Measurements from ENCODE around the gene GNB1L. TPM values are rescaled to one million over a fixed set of nuclear protein-coding genes. Genes with fewer than 3 reads are reported as not detected.

The GNB1L gene
- polyA plus RNA-seq, 3 donors, result 3.4 to 6.0 (median 4.8) TPM

DNA sequence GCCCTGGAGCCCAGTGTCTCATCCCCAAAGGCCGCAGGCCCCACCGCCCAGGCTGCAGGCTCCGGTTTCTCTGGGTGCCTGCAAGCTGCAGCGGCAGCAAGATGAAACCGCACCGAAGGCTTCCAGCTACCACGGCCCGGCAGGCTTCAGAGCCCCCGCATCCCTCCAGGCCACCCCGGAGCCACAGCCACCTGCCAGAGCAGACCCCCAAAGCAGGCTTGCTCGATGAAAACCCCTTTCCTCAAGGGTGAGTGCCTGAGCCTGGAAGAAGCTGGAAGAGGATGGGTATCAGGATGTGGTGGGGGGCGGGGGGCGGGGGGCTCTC is 24.5 kb upstream of the GNB1L start:
- Histone ChIP-seq H3K4me1 (ENCODE audit: control insufficient read depth in 1 of 2, insufficient read depth in 2 of 2, low read length in 2 of 2) (no peaks in the 10 kb centered on the region), H3K27me3 (ENCODE audit: control insufficient read depth in 2 of 2, insufficient read depth in 2 of 2, low read length in 2 of 2) (no peaks in the 10 kb centered on the region), H3K27ac (ENCODE audit: low read depth in 1 of 2, low read length in 2 of 2) (no peak overlapping the region), H3K9ac (ENCODE audit: insufficient read depth, low read length, poor library complexity, severe bottlenecking) (no peak overlapping the region), H4K20me1 (ENCODE audit: insufficient read depth, low read length) (no peaks in the 10 kb centered on the region), H3K4me3 (replicated peaks in 1 of 3; ENCODE audit: low read depth in 2 of 3, low read length in 3 of 3) (no peak overlapping the region), H3K4me2 (replicated peaks; ENCODE audit: extremely low read depth, low read length, poor library complexity, severe bottlenecking) (no peak overlapping the region), H3K36me3 (replicated peaks in 1 of 2; ENCODE audit: control insufficient read depth in 1 of 2, insufficient read depth in 2 of 2, low read length in 2 of 2) (peaks cover 37 to 73% of the 10 kb centered on the region in 2 donors), H2AFZ (ENCODE audit: insufficient read depth, low read depth, low read length, poor library complexity, severe bottlenecking) (no peak overlapping the region), H3K9me3 (replicated peaks in 1 of 2; ENCODE audit: control insufficient read depth in 1 of 2, insufficient read depth in 1 of 2, low read length in 2 of 2) (no peaks in the 10 kb centered on the region), H3K79me2 (ENCODE audit: insufficient read depth, low read length) (no peaks in the 10 kb centered on the region)
- TF ChIP-seq, protein P1, sequence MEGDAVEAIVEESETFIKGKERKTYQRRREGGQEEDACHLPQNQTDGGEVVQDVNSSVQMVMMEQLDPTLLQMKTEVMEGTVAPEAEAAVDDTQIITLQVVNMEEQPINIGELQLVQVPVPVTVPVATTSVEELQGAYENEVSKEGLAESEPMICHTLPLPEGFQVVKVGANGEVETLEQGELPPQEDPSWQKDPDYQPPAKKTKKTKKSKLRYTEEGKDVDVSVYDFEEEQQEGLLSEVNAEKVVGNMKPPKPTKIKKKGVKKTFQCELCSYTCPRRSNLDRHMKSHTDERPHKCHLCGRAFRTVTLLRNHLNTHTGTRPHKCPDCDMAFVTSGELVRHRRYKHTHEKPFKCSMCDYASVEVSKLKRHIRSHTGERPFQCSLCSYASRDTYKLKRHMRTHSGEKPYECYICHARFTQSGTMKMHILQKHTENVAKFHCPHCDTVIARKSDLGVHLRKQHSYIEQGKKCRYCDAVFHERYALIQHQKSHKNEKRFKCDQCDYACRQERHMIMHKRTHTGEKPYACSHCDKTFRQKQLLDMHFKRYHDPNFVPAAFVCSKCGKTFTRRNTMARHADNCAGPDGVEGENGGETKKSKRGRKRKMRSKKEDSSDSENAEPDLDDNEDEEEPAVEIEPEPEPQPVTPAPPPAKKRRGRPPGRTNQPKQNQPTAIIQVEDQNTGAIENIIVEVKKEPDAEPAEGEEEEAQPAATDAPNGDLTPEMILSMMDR (IDR thresholded peaks at IDR 0.05), result no peak
- Mint-ChIP-seq H3K4me3 (no peak overlapping the region), H3K4me1 (no peaks in the 10 kb centered on the region), H3K27me3 (ENCODE audit: low read depth in 3 of 3) (no peaks in the 10 kb centered on the region), H3K27ac (no peak overlapping the region), H3K9me3 (no peaks in the 10 kb centered on the region), H3K36me3 (peaks cover 19 to 65% of the 10 kb centered on the region in 2 donors)
- intact Hi-C loops (cut with micrococcal nuclease), result no loop called here
- no peak for DNase-seq
- WGBS (ENCODE audit: insufficient coverage), result 97% methylated on average over 8 of the region's 13 CpGs

- Mint-ChIP-seq H3K9me3 (no peaks in the 10 kb centered on the region), H3K27ac (no peak overlapping the region), H3K4me1 (no peaks in the 10 kb centered on the region), H3K4me3 (no peak overlapping the region), H3K36me3 (peaks cover 19 to 63% of the 10 kb centered on the region in 2 donors), H3K27me3 (ENCODE audit: low read depth in 3 of 3) (no peaks in the 10 kb centered on the region)
- TF ChIP-seq, protein P1 (IDR thresholded peaks at IDR 0.05), result no peak
- no peaks in the 10 kb centered on the region for H3K9me3 ChIP-seq (replicated peaks in 1 of 2; ENCODE audit: control insufficient read depth in 1 of 2, insufficient read depth in 1 of 2, low read length in 2 of 2)
- no peaks in the 10 kb centered on the region for H3K4me1 ChIP-seq (ENCODE audit: control insufficient read depth in 1 of 2, insufficient read depth in 2 of 2, low read length in 2 of 2)
- 94% methylated on average over 14 of the region's 16 CpGs for WGBS (ENCODE audit: insufficient coverage)
- no peak overlapping the region for H3K4me3 ChIP-seq (replicated peaks in 1 of 3; ENCODE audit: low read depth in 2 of 3, low read length in 3 of 3)
- H3K4me2 ChIP-seq (replicated peaks; ENCODE audit: extremely low read depth, low read length, poor library complexity, severe bottlenecking), result no peak overlapping the region
- intact Hi-C loops (cut with micrococcal nuclease), result no loop called here
- H3K9ac ChIP-seq (ENCODE audit: insufficient read depth, low read length, poor library complexity, severe bottlenecking), result no peak overlapping the region
- no peak overlapping the region for H3K27ac ChIP-seq (ENCODE audit: low read depth in 1 of 2, low read length in 2 of 2)
- no peak overlapping the region for H2AFZ ChIP-seq (ENCODE audit: insufficient read depth, low read depth, low read length, poor library complexity, severe bottlenecking)
- H3K27me3 ChIP-seq (ENCODE audit: control insufficient read depth in 2 of 2, insufficient read depth in 2 of 2, low read length in 2 of 2), result no peaks in the 10 kb centered on the region
- peaks cover 37 to 78% of the 10 kb centered on the region in 2 donors for H3K36me3 ChIP-seq (replicated peaks in 1 of 2; ENCODE audit: control insufficient read depth in 1 of 2, insufficient read depth in 2 of 2, low read length in 2 of 2)
- DNase-seq, result no peak
- H4K20me1 ChIP-seq (ENCODE audit: insufficient read depth, low read length), result no peaks in the 10 kb centered on the region
- H3K79me2 ChIP-seq (ENCODE audit: insufficient read depth, low read length), result no peaks in the 10 kb centered on the region
Measured at GRCh38 chr22:19878461-19879245, 24.0 kb upstream of the GNB1L start.
